Raji (cell line): ENCODE measurements around the gene GPR107.

ENCODE experiments used
- POLR2A ChIP-seq: IDR thresholded peaks from 2 replicates; pipeline ENCODE4 v1.6.1; 2011; ENCODE audit warnings: low read depth, low read length, control low read depth; ENCODE audit not compliant: insufficient read depth

GPR107 gene

GRCh38 chr9:130183133-130183762 is 129.5 kb downstream of the GPR107 start:
- TF ChIP-seq POLR2A, result no peak

GRCh38 chr9:130185017-130185416 is 131.3 kb downstream of the GPR107 start:
- no peak for TF ChIP-seq POLR2A

- TF ChIP-seq POLR2A, result no peak
Observed at GRCh38 chr9:130185490-130186031, 131.9 kb downstream of the GPR107 start.

GRCh38 chr9:130186051-130186450 is 132.3 kb downstream of the GPR107 start:
- no peak for TF ChIP-seq POLR2A

GRCh38 chr9:130186839-130187522 is 133.3 kb downstream of the GPR107 start:
- TF ChIP-seq POLR2A, result no peak

- no peak for TF ChIP-seq POLR2A
Observed at GRCh38 chr9:130187523-130187846, 133.8 kb downstream of the GPR107 start.

- no peak for TF ChIP-seq POLR2A
Observed at GRCh38 chr9:130188860-130189481, 135.3 kb downstream of the GPR107 start.
